ENCODE measurements around the gene ADAMTS12. TPM values are rescaled to one million over a fixed set of nuclear protein-coding genes. Genes with fewer than 3 reads are reported as not detected.

ADAMTS12 gene
- polyA plus RNA-seq, 3 donors, result not detected

DNA sequence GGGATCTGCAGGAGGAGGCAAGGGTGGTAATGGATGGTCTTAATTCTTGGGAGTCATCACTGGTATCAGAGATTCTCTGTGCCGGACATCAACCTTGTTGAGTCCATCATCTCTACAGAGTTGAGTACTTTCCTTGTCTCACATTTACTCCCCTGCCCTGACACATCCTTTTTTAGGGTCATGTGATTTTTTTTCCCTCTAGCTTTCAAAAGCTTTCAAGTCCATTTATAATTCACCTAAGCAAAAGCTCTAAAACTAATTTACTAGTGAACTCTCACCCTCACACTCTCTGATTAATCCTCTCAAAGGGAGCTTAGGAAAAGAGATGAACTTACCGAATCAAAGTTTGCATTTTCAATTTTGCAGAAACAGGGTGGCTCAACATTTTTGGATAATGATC, 258.1 kb downstream of the ADAMTS12 start:
- no peaks in the 10 kb centered on the region for H3K36me3 Mint-ChIP-seq
- Histone ChIP-seq H3K4me3 (replicated peaks in 1 of 3; ENCODE audit: low read depth in 2 of 3, low read length in 3 of 3) (no peak overlapping the region), H4K20me1 (ENCODE audit: insufficient read depth, low read length) (no peaks in the 10 kb centered on the region), H3K4me1 (ENCODE audit: control insufficient read depth in 1 of 2, insufficient read depth in 2 of 2, low read length in 2 of 2) (no peaks in the 10 kb centered on the region), H3K36me3 (replicated peaks in 1 of 2; ENCODE audit: control insufficient read depth in 1 of 2, insufficient read depth in 2 of 2, low read length in 2 of 2) (no peaks in the 10 kb centered on the region), H2AFZ (ENCODE audit: insufficient read depth, low read depth, low read length, poor library complexity, severe bottlenecking) (no peak overlapping the region), H3K27ac (ENCODE audit: low read depth in 1 of 2, low read length in 2 of 2) (no peak overlapping the region), H3K9me3 (replicated peaks in 1 of 2; ENCODE audit: control insufficient read depth in 1 of 2, insufficient read depth in 1 of 2, low read length in 2 of 2) (no peaks in the 10 kb centered on the region), H3K27me3 (ENCODE audit: control insufficient read depth in 2 of 2, insufficient read depth in 2 of 2, low read length in 2 of 2) (no peaks in the 10 kb centered on the region), H3K9ac (ENCODE audit: insufficient read depth, low read length, poor library complexity, severe bottlenecking) (no peak overlapping the region), H3K79me2 (ENCODE audit: insufficient read depth, low read length) (no peaks in the 10 kb centered on the region), H3K4me2 (replicated peaks; ENCODE audit: extremely low read depth, low read length, poor library complexity, severe bottlenecking) (no peak overlapping the region)
- H3K27me3 Mint-ChIP-seq (ENCODE audit: low read depth in 3 of 3), result peaks cover 0 to 3% (median 3%) of the 10 kb centered on the region in 3 donors
- intact Hi-C loops (cut with micrococcal nuclease), result no loop called here
- H3K9me3 Mint-ChIP-seq, result peaks cover 0 to 6% (median 0%) of the 10 kb centered on the region in 7 donors
- TF ChIP-seq, protein P1, sequence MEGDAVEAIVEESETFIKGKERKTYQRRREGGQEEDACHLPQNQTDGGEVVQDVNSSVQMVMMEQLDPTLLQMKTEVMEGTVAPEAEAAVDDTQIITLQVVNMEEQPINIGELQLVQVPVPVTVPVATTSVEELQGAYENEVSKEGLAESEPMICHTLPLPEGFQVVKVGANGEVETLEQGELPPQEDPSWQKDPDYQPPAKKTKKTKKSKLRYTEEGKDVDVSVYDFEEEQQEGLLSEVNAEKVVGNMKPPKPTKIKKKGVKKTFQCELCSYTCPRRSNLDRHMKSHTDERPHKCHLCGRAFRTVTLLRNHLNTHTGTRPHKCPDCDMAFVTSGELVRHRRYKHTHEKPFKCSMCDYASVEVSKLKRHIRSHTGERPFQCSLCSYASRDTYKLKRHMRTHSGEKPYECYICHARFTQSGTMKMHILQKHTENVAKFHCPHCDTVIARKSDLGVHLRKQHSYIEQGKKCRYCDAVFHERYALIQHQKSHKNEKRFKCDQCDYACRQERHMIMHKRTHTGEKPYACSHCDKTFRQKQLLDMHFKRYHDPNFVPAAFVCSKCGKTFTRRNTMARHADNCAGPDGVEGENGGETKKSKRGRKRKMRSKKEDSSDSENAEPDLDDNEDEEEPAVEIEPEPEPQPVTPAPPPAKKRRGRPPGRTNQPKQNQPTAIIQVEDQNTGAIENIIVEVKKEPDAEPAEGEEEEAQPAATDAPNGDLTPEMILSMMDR (IDR thresholded peaks at IDR 0.05), result no peak
- DNase-seq, result no peak
- WGBS (ENCODE audit: insufficient coverage), result no CpG with 5 or more reads among the region's 2 CpGs
- H3K4me3 Mint-ChIP-seq, result no peak overlapping the region
- no peak overlapping the region for H3K27ac Mint-ChIP-seq
- H3K4me1 Mint-ChIP-seq, result no peaks in the 10 kb centered on the region

DNA sequence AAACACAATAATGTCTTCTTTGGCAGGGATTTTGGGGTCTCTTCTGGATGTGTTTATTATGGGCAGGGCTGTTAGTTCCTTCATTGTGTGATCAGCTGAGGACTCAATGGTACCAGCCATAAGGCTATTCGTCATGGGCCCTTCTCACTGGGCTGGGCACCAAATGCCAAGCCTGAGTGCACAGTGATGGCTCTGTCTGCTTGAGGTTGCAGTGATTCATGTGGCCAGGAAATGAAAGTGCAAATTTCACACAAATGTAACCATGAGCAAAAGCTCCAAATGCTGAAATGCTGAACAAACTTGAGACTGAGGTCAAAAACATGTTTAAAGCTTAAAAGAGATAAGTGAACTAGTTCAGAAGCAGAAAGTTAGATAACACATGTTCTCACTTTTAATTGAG, 260.0 kb downstream of the ADAMTS12 start:
- Mint-ChIP-seq H3K27ac (no peak overlapping the region), H3K27me3 (ENCODE audit: low read depth in 3 of 3) (peaks cover 0 to 3% (median 0%) of the 10 kb centered on the region in 3 donors), H3K4me3 (no peak overlapping the region), H3K36me3 (no peaks in the 10 kb centered on the region), H3K9me3 (peaks cover 0 to 3% (median 0%) of the 10 kb centered on the region in 7 donors), H3K4me1 (no peaks in the 10 kb centered on the region)
- Histone ChIP-seq H3K4me3 (replicated peaks in 1 of 3; ENCODE audit: low read depth in 2 of 3, low read length in 3 of 3) (no peak overlapping the region), H3K9me3 (replicated peaks in 1 of 2; ENCODE audit: control insufficient read depth in 1 of 2, insufficient read depth in 1 of 2, low read length in 2 of 2) (no peaks in the 10 kb centered on the region), H3K79me2 (ENCODE audit: insufficient read depth, low read length) (no peaks in the 10 kb centered on the region), H3K9ac (ENCODE audit: insufficient read depth, low read length, poor library complexity, severe bottlenecking) (no peak overlapping the region), H3K27ac (ENCODE audit: low read depth in 1 of 2, low read length in 2 of 2) (no peak overlapping the region), H3K36me3 (replicated peaks in 1 of 2; ENCODE audit: control insufficient read depth in 1 of 2, insufficient read depth in 2 of 2, low read length in 2 of 2) (no peaks in the 10 kb centered on the region), H4K20me1 (ENCODE audit: insufficient read depth, low read length) (no peaks in the 10 kb centered on the region), H3K4me1 (ENCODE audit: control insufficient read depth in 1 of 2, insufficient read depth in 2 of 2, low read length in 2 of 2) (no peaks in the 10 kb centered on the region), H3K4me2 (replicated peaks; ENCODE audit: extremely low read depth, low read length, poor library complexity, severe bottlenecking) (no peak overlapping the region), H3K27me3 (ENCODE audit: control insufficient read depth in 2 of 2, insufficient read depth in 2 of 2, low read length in 2 of 2) (no peaks in the 10 kb centered on the region), H2AFZ (ENCODE audit: insufficient read depth, low read depth, low read length, poor library complexity, severe bottlenecking) (no peak overlapping the region)
- DNase-seq, result no peak
- intact Hi-C loops (cut with micrococcal nuclease), result no loop called here
- WGBS (ENCODE audit: insufficient coverage), result 0% methylated on average over 1 of the region's 1 CpG
- TF ChIP-seq, protein P1 (IDR thresholded peaks at IDR 0.05), result no peak

Data from CD14-positive monocyte (primary cell).